IMR-90 (cell line): ENCODE measurements around the gene CINP. TPM values are rescaled to one million over a fixed set of nuclear protein-coding genes. Genes with fewer than 3 reads are reported as not detected.

ENCODE experiments used
- ATAC-seq: fragments of 200-7000 bp; cut with Tn5 transposase; 2 replicates; pipeline ENCODE4 v1.9.1; 2020; ENCODE audit warnings: low read depth, mild to moderate bottlenecking, moderate library complexity
- BruUV-seq: library from RNA; stranded (reverse); fragments of 400-500 nt; replicated peaks from 2 replicates; lab custom pipeline; 2021; lab: Mats Ljungman, UMichigan
- CTCF ChIA-PET: fragments of 300-600 bp; formaldehyde crosslinking; extraction: SDS; loops from one replicate; lab custom pipeline; 2021; ENCODE audit warnings: antibody characterized with exemption; lab: Yijun Ruan, JAX
- POLR2A ChIA-PET: fragments of 300-600 bp; sonication (Branson Sonifier 250); formaldehyde crosslinking; loops from one replicate; lab custom pipeline; 2022; ENCODE audit warnings: antibody characterized with exemption; ENCODE audit not compliant: unreplicated experiment; lab: Charles Lee
- DNase-seq: peaks from one replicate; pipeline ENCODE4 v3.0.0; 2013
- H2AFZ ChIP-seq: replicated peaks from 2 replicates; pipeline ENCODE3; 2013; ENCODE audit warnings: low read length, mild to moderate bottlenecking; ENCODE audit not compliant: poor library complexity
- H2AK5ac ChIP-seq: 2 replicates; pipeline ENCODE4 v1.6.1; 2013; ENCODE audit warnings: low read depth, low read length, inconsistent platforms
- H2AK9ac ChIP-seq: replicated peaks from 2 replicates; pipeline ENCODE3; 2013; ENCODE audit warnings: mild to moderate bottlenecking, low read depth, low read length, moderate library complexity; ENCODE audit not compliant: poor library complexity
- H2BK120ac ChIP-seq: 2 replicates; pipeline ENCODE4 v1.6.1; 2013; ENCODE audit warnings: low read depth, low read length, inconsistent platforms
- H2BK15ac ChIP-seq: 3 replicates; pipeline ENCODE4 v1.6.1; 2013; ENCODE audit warnings: low read depth, low read length, inconsistent platforms
- H2BK20ac ChIP-seq: 2 replicates; pipeline ENCODE4 v1.6.1; 2013; ENCODE audit warnings: low read depth, mild to moderate bottlenecking, inconsistent platforms, low read length, moderate library complexity
- H2BK5ac ChIP-seq: 2 replicates; pipeline ENCODE4 v1.6.1; 2013; ENCODE audit warnings: mild to moderate bottlenecking, low read depth, low read length, inconsistent platforms; ENCODE audit not compliant: poor library complexity, severe bottlenecking
- H3K14ac ChIP-seq: replicated peaks from 2 replicates; pipeline ENCODE4 v1.6.1; 2013; ENCODE audit warnings: low read depth, low read length, inconsistent platforms
- H3K18ac ChIP-seq: 2 replicates; pipeline ENCODE4 v1.6.1; 2013; ENCODE audit warnings: low read depth, low read length, control low read depth
- H3K23ac ChIP-seq: 2 replicates; pipeline ENCODE4 v1.6.1; 2013; ENCODE audit warnings: low read depth, low read length, inconsistent platforms
- H3K27ac ChIP-seq: 2 replicates; pipeline ENCODE4 v1.5.1; 2013; ENCODE audit warnings: mild to moderate bottlenecking, control low read depth, low read length; ENCODE audit not compliant: insufficient read depth
- H3K27me3 ChIP-seq: 2 replicates; pipeline ENCODE4 v1.6.1; 2013; ENCODE audit warnings: low read length; ENCODE audit not compliant: control insufficient read depth, insufficient read depth
- H3K36me3 ChIP-seq: 2 replicates; pipeline ENCODE4 v1.6.1; 2013; ENCODE audit warnings: low read length, mixed read lengths; ENCODE audit not compliant: control insufficient read depth, insufficient read depth
- H3K4ac ChIP-seq: 2 replicates; pipeline ENCODE4 v1.6.1; 2013; ENCODE audit warnings: low read depth, low read length, inconsistent platforms
- H3K4me1 ChIP-seq: 2 replicates; pipeline ENCODE4 v1.6.1; 2013; ENCODE audit warnings: low read length, mixed read lengths; ENCODE audit not compliant: control insufficient read depth, insufficient read depth
- H3K4me2 ChIP-seq: 2 replicates; pipeline ENCODE4 v1.6.1; 2013; ENCODE audit warnings: low read depth, mild to moderate bottlenecking, control low read depth, low read length, moderate library complexity
- H3K4me3 ChIP-seq: 2 replicates; pipeline ENCODE4 v1.5.1; 2013; ENCODE audit warnings: low read depth, mild to moderate bottlenecking, control low read depth, low read length, moderate library complexity; ENCODE audit not compliant: insufficient read depth
- H3K56ac ChIP-seq: 2 replicates; pipeline ENCODE4 v1.6.1; 2013; ENCODE audit warnings: low read length, inconsistent platforms; ENCODE audit not compliant: insufficient read depth; ENCODE audit errors: extremely low read depth
- H3K79me1 ChIP-seq, 2 experiments: 2 replicates each; pipeline ENCODE4 v1.6.1; 2013; ENCODE audit warnings: low read length in 2 of 2, inconsistent platforms in 1 of 2, low read depth in 1 of 2
- H3K9ac ChIP-seq: 2 replicates; pipeline ENCODE4 v1.6.1; 2013; ENCODE audit warnings: low read depth, low read length, control low read depth
- H3K9me1 ChIP-seq: 2 replicates; pipeline ENCODE4 v1.6.1; 2013; ENCODE audit warnings: low read length, inconsistent platforms; ENCODE audit not compliant: insufficient read depth
- H3K9me3 ChIP-seq: 2 replicates; pipeline ENCODE4 v1.6.1; 2013; ENCODE audit warnings: low read length; ENCODE audit not compliant: control insufficient read depth, insufficient read depth
- H4K20me1 ChIP-seq: 2 replicates; pipeline ENCODE4 v1.6.1; 2013; ENCODE audit warnings: low read length, inconsistent platforms; ENCODE audit not compliant: insufficient read depth
- H4K5ac ChIP-seq: 2 replicates; pipeline ENCODE4 v1.6.1; 2013; ENCODE audit warnings: mild to moderate bottlenecking, low read depth, low read length, control low read depth
- H4K8ac ChIP-seq, 2 experiments: 2 replicates each; pipeline ENCODE4 v1.6.1; 2013; ENCODE audit warnings: low read depth in 2 of 2, low read length in 2 of 2, control low read depth in 1 of 2, inconsistent platforms in 1 of 2
- H4K91ac ChIP-seq: 2 replicates; pipeline ENCODE4 v1.6.1; 2013; ENCODE audit warnings: low read depth, low read length, inconsistent platforms; ENCODE audit not compliant: insufficient read depth
- BHLHE40 ChIP-seq: fragments of 150-350 bp; IDR thresholded peaks from 2 replicates; pipeline ENCODE4 v1.6.1; 2016; ENCODE audit warnings: mild to moderate bottlenecking, low read depth, low read length
- CEBPB ChIP-seq: IDR thresholded peaks from 2 replicates; pipeline ENCODE4 v1.6.1; 2012; ENCODE audit warnings: low read depth, low read length, improper control_type of control experiment
- CHD1 ChIP-seq: IDR thresholded peaks from 2 replicates; pipeline ENCODE4 v1.6.1; 2012; ENCODE audit warnings: low read depth, low read length, improper control_type of control experiment
- CTCF ChIP-seq: conservative IDR thresholded peaks from 2 replicates; pipeline ENCODE4 v1.5.1; 2012; ENCODE audit warnings: mild to moderate bottlenecking, low read depth, low read length, improper control_type of control experiment
- ELK1 ChIP-seq: fragments of 150-350 bp; IDR thresholded peaks from 2 replicates; pipeline ENCODE4 v1.6.1; 2016; ENCODE audit warnings: low read depth, mild to moderate bottlenecking, low read length, moderate library complexity, borderline replicate concordance
- FOS ChIP-seq: fragments of 150-350 bp; IDR thresholded peaks from 2 replicates; pipeline ENCODE4 v1.6.1; 2016; ENCODE audit warnings: low read depth, low read length
- MAFK ChIP-seq: IDR thresholded peaks from 2 replicates; pipeline ENCODE4 v1.6.1; 2012; ENCODE audit warnings: low read depth, low read length, improper control_type of control experiment
- MAZ ChIP-seq: IDR thresholded peaks from 2 replicates; pipeline ENCODE4 v1.6.1; 2012; ENCODE audit warnings: low read depth, mild to moderate bottlenecking, low read length, improper control_type of control experiment, moderate library complexity, borderline replicate concordance
- MXI1 ChIP-seq: IDR thresholded peaks from 2 replicates; pipeline ENCODE4 v1.6.1; 2012; ENCODE audit warnings: low read depth, mild to moderate bottlenecking, low read length, moderate library complexity, borderline replicate concordance
- NFE2L2 ChIP-seq: fragments of 150-350 bp; IDR thresholded peaks from 2 replicates; pipeline ENCODE4 v1.6.1; 2016; ENCODE audit warnings: low read depth, mild to moderate bottlenecking, low read length
- POLR2A ChIP-seq: IDR thresholded peaks from 2 replicates; pipeline ENCODE4 v1.6.1; 2012; ENCODE audit warnings: mild to moderate bottlenecking, low read depth, low read length
- RAD21 ChIP-seq: IDR thresholded peaks from 2 replicates; pipeline ENCODE4 v1.6.1; 2012; ENCODE audit warnings: low read length, improper control_type of control experiment
- RCOR1 ChIP-seq: IDR thresholded peaks from 2 replicates; pipeline ENCODE4 v1.6.1; 2012; ENCODE audit warnings: mild to moderate bottlenecking, low read length, improper control_type of control experiment; ENCODE audit not compliant: insufficient replicate concordance
- RFX5 ChIP-seq: IDR thresholded peaks from 2 replicates; pipeline ENCODE4 v1.8.0; 2012; ENCODE audit warnings: low read depth, mild to moderate bottlenecking, low read length, moderate library complexity
- SMC3 ChIP-seq: fragments of 150-350 bp; IDR thresholded peaks from 2 replicates; pipeline ENCODE4 v1.6.1; 2016; ENCODE audit warnings: low read depth, mild to moderate bottlenecking, antibody characterized with exemption, low read length, moderate library complexity
- USF2 ChIP-seq: fragments of 150-350 bp; IDR thresholded peaks from 2 replicates; pipeline ENCODE4 v1.6.1; 2017; ENCODE audit warnings: mild to moderate bottlenecking, antibody characterized with exemption, low read length, low read depth
- WGBS, 2 experiments: methylation state at CpG; one replicate each; pipeline versions ENCODE4 v1.1.5 to v1.1.7; 2013; ENCODE audit warnings: missing lambda C conversion rate in 2 of 2; ENCODE audit not compliant: insufficient read length in 1 of 2; ENCODE audit errors: extremely low coverage in 2 of 2; 5-methylcytosine and 5-hydroxymethylcytosine counted together
- dilution Hi-C: fragments of 300-500 bp; cut with HindIII; formaldehyde crosslinking; loops from one replicate; pipeline ENCODE4 v1.14.3; 2018; ENCODE audit warnings: low sequenced_read_pairs; ENCODE audit not compliant: unreplicated experiment
- in situ Hi-C: fragments of 300-500 bp; cut with MboI; formaldehyde crosslinking; loops from 3 replicates; pipeline ENCODE4 v1.14.3; 2019; ENCODE audit warnings: low sequenced_read_pairs, inconsistent platforms, mixed read lengths
- intact Hi-C: fragments of 100-400 bp; cut with micrococcal nuclease; formaldehyde crosslinking; loops from 2 replicates; pipeline ENCODE4 v1.10.0; 2022
- polyA plus RNA-seq, 3 experiments: library from polyadenylated mRNA; depleted of rRNA; stranded (reverse); fragments of >200 nt; gene quantifications; 2 replicates each; pipeline ENCODE4 v1.2.3, GENCODE V29; 2012; ENCODE audit warnings: low replicate concordance in 1 of 3
- total RNA-seq: library from RNA; depleted of rRNA; stranded (reverse); fragments of >200 nt; gene quantifications from 2 replicates; pipeline ENCODE4 v1.2.3, GENCODE V29; 2012

CINP gene
- total and polyA plus RNA-seq, 2 of the 4 experiments (the other 2 are of a cell fraction) = 41.9 to 56.4 TPM

GRCh38 chr14:102353126-102353619, 9.5 kb downstream of the CINP start:
- H4K5ac ChIP-seq = no peak overlapping the region
- no peak overlapping the region for H2AK9ac ChIP-seq
- peaks cover 42% of the 10 kb centered on the region for H3K36me3 ChIP-seq
- no peaks in the 10 kb centered on the region for H3K27me3 ChIP-seq
- no peaks in the 10 kb centered on the region for H3K4me1 ChIP-seq
- H4K91ac ChIP-seq = no peak overlapping the region
- H3K27ac ChIP-seq = no peak overlapping the region
- no peak overlapping the region for H3K14ac ChIP-seq
- no peak overlapping the region for H3K56ac ChIP-seq
- 94% methylated on average over 3 of the region's 8 CpGs; no CpG with 5 or more reads in 1 of the 2 experiments for WGBS, 2 experiments
- no peak overlapping the region for H3K18ac ChIP-seq
- no peak overlapping the region for H3K4ac ChIP-seq
- no peak overlapping the region for H3K4me2 ChIP-seq
- H3K9ac ChIP-seq = no peak overlapping the region
- H3K23ac ChIP-seq = no peak overlapping the region
- H4K20me1 ChIP-seq = no peaks in the 10 kb centered on the region; the same call in 1 of the 2 replicates
- no peak overlapping the region for H2AFZ ChIP-seq
- POLR2A ChIA-PET = interaction anchor here (0.6 kb wide), 1 partner anchor 35 kb away, joined by 11 read pairs; no protein-coding TSS in a partner anchor
- no peak overlapping the region for H2BK5ac ChIP-seq
- CTCF ChIA-PET = interaction anchor here (0.6 kb wide), 1 partner anchor 17 kb away, joined by 3 read pairs; no protein-coding TSS in a partner anchor
- H2BK20ac ChIP-seq = no peak overlapping the region
- no peak for ATAC-seq
- H2BK15ac ChIP-seq = no peak overlapping the region
- dilution Hi-C loops (no loop called here), intact Hi-C loops (no loop called here), in situ Hi-C loops (no loop called here)
- no peak overlapping the region for H2AK5ac ChIP-seq
- H3K79me1 ChIP-seq = peaks cover 5 to 11% of the 10 kb centered on the region in 2 experiments; a peak in 3 of 4 replicates
- H4K8ac ChIP-seq = no peak overlapping the region
- no peak overlapping the region for H3K4me3 ChIP-seq
- no peak for DNase-seq
- H3K9me1 ChIP-seq = peaks cover 9% of the 10 kb centered on the region
- H2BK120ac ChIP-seq = no peak overlapping the region
- TF ChIP-seq MXI1 = no peak
- TF ChIP-seq FOS = no peak
- TF ChIP-seq POLR2A = no peak
- TF ChIP-seq MAFK = no peak
- TF ChIP-seq BHLHE40 = no peak
- no peak for TF ChIP-seq CEBPB
- no peak for TF ChIP-seq RAD21
- no peak for TF ChIP-seq SMC3
- no peak for TF ChIP-seq RFX5
- TF ChIP-seq RCOR1 = no peak
- TF ChIP-seq CHD1 = no peak
- no peak for TF ChIP-seq NFE2L2
- TF ChIP-seq CTCF = no peak
- no peak for TF ChIP-seq MAZ
- TF ChIP-seq USF2 = no peak
- no peak for TF ChIP-seq ELK1
- H3K9me3 ChIP-seq = no peaks in the 10 kb centered on the region
- no TSS peak for BruUV-seq
